ENCODE data around the gene C18orf63.
A peak's percentile ranks its signal among the peaks of the same experiment; 100 is the strongest.

The C18orf63 gene

DNA sequence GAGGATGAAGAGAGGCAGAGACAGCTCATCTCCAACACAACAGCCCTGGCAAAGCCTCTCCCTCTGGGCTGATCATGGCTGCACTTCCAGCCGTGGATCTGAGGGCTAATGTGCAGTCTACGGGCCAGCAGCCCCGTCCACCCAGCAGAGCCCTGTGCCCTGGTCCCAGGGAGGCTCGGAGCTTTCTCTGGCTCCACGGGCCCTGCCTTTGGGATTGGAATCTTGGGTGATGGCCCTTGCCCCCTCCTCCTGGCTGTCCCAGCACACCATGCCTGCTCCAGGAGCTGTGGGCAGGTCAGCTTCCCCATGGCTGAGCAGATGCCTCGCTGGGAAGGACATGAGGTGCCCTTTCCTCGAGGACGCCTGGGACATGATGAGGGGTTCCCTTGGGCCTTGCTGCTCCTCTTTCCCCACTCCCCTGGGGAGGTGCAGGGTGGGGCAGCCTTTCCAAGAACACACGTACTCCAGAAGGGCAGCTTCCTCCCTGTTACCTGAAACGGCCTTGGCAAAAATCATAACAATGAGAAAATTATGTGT, 66.9 kb downstream of the C18orf63 start:
- DNase-seq (ENCODE audit: low read depth): no peak
- H3K4me3 ChIP-seq (ENCODE audit: low read length): no peak overlapping the region
- TF ChIP-seq, protein P1, sequence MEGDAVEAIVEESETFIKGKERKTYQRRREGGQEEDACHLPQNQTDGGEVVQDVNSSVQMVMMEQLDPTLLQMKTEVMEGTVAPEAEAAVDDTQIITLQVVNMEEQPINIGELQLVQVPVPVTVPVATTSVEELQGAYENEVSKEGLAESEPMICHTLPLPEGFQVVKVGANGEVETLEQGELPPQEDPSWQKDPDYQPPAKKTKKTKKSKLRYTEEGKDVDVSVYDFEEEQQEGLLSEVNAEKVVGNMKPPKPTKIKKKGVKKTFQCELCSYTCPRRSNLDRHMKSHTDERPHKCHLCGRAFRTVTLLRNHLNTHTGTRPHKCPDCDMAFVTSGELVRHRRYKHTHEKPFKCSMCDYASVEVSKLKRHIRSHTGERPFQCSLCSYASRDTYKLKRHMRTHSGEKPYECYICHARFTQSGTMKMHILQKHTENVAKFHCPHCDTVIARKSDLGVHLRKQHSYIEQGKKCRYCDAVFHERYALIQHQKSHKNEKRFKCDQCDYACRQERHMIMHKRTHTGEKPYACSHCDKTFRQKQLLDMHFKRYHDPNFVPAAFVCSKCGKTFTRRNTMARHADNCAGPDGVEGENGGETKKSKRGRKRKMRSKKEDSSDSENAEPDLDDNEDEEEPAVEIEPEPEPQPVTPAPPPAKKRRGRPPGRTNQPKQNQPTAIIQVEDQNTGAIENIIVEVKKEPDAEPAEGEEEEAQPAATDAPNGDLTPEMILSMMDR (conservative IDR thresholded peaks at IDR 0.05; ENCODE audit: low read length): no peak

DNA sequence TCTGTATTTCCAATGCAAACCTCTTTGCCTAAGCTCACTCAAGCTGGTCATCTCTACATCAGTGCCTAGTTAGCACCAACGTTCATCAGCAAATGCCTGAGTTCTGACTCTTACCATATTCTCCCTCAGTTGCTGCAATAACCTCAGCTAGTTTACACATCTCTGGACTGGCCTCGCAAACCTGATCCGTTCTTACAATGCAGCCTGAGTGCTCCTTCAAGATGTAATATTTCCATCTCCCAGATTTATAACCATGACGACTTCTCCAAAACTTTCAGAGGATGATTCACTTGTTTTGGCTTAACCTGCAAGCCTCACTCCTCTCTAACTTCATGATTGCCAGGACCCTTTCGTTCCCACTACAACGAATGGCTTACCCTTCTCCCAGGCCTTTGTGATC, 71.7 kb downstream of the C18orf63 start:
- TF ChIP-seq, protein P1 (conservative IDR thresholded peaks at IDR 0.05; ENCODE audit: low read length): no peak
- peak; percentile 21 for DNase-seq (ENCODE audit: low read depth)
- no peak overlapping the region for H3K4me3 ChIP-seq (ENCODE audit: low read length)

DNA sequence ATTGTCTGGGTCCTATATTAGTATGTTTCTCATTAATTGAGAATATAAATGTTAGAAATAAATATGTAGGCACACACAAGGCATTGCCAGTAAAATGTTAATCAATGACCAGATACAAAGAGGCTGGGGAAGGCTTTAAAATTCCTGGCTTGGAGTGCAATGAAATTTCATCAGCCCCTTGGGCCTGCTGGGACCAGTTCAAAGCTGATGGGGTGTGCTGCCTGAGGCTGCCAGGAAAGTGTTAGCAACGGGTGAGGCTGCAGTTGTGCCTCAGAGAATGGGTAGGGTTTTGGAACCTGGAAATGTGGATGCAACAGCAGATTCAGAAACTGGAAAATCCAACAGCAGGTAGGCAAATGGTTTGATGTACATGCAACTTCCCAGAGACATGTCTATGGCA, 72.6 kb downstream of the C18orf63 start:
- TF ChIP-seq, protein P1 (conservative IDR thresholded peaks at IDR 0.05; ENCODE audit: low read length): no peak
- DNase-seq (ENCODE audit: low read depth): no peak
- no peak overlapping the region for H3K4me3 ChIP-seq (ENCODE audit: low read length)

DNA sequence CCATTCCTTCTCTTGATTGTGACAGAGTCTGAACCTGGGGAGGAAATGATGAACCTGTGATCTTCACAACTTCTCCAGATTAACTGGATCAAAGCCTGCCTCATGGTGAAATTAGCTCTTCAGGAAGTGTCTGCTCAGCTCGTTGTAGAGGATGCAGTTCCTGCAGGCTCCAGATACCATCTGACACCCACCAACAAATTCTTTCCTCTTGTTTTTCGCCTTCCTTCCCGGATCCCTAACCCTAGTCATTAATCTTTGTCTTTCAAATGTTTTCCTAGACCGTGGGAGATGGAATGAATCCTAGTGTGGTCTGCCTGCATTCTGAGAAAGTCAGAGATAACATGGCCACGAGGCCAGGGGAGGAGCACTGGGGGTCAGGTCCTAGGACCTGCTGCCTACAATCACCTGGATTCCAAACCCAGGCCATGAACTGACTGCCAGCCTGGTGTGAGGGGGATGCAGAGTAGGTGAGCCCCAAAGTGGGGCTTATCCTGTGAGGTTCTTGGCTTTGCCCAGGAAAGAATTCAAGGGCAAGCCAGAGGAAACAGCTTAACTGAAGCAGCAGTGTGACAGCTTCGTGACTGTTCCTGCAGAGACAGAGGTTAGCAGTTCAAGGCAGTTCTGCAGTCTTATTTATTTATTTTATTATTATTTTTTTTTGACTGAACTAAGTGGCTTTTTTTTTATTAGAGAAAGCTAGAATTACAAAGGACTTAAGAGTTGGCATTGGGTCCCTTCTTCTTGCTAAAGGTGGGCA, 73.7 kb downstream of the C18orf63 start:
- TF ChIP-seq, protein P1 (conservative IDR thresholded peaks at IDR 0.05; ENCODE audit: low read length): no peak
- DNase-seq (ENCODE audit: low read depth): no peak
- no peak overlapping the region for H3K4me3 ChIP-seq (ENCODE audit: low read length)

DNA sequence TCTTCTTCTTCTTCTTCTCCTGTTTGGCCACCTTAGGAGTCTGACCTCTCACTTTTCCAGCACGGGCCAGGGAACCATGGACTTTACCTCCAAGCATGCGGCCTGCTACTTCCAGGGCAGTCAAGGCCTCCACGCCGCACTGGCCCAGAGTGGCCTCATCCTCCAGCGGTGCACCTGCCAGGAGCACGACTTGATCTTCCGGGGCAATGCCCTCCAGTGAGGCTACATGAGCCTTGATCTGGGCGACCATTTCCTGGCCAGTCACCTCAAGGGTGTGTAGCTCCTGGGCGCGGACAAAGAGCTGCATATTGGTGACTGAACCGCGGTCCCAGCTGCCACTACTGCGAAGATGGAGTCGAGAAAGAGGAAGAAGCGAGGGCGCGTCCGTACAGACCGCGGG, 74.4 kb downstream of the C18orf63 start:
- no peak overlapping the region for H3K4me3 ChIP-seq (ENCODE audit: low read length)
- TF ChIP-seq, protein P1 (conservative IDR thresholded peaks at IDR 0.05; ENCODE audit: low read length): no peak
- no peak for DNase-seq (ENCODE audit: low read depth)

DNA sequence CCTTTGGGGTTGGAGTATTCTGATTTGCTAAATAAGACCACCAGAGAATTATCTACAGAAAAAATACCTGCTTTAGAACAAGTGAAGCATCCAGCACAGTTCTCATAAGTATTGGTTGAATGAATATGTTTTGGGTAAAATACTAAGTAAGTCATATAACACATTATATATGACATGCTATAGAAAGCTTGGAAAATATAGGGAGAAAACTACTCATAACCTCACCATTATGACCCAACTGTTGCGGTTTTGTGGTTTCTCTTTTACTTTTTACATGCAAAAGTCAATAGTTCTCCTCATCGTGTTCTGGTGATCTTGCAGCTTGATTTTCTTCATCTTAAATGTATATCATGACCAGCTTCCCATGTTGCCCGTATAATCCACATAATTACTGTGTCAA, 75.3 kb downstream of the C18orf63 start:
- no peak for DNase-seq (ENCODE audit: low read depth)
- no peak overlapping the region for H3K4me3 ChIP-seq (ENCODE audit: low read length)
- TF ChIP-seq, protein P1 (conservative IDR thresholded peaks at IDR 0.05; ENCODE audit: low read length): no peak

DNA sequence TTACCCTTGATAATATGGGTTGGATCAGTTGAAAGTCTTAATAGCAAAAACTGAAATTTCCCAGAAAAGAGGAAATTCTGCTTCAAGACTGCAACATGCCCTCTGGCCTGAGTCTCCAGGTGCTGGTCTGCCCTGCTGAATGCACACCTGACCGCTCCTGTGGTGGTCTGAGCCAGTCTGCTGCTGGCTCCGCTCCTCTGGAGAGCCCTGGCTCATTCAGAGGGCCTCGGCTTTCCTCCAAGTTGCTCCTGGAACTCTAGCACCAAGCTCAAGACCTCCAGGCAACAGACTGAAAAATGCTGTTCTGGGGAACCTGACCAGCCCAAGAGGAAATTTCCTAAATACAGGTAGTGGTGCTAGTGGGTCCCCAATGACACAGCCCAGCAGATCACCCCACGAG, 76.7 kb downstream of the C18orf63 start:
- no peak for DNase-seq (ENCODE audit: low read depth)
- H3K4me3 ChIP-seq (ENCODE audit: low read length): no peak overlapping the region
- TF ChIP-seq, protein P1 (conservative IDR thresholded peaks at IDR 0.05; ENCODE audit: low read length): no peak

Data from AG10803 (cell line).